ENCODE data around the gene TXNIP. TPM values are rescaled to one million over a fixed set of nuclear protein-coding genes. Genes with fewer than 3 reads are reported as not detected.

TXNIP gene
- total and polyA plus RNA-seq, 7 experiments from 2014 or later, result 498 to 5,430 (median 675) TPM

- H3K9me3 Mint-ChIP-seq, result no peaks in the 10 kb centered on the region
- H3K4me3 Mint-ChIP-seq, result no peak overlapping the region
- Histone ChIP-seq H3K4me3 (ENCODE audit: low read length) (no peak overlapping the region), H3K27ac (ENCODE audit: low read depth, low read length) (no peak overlapping the region), H3K4me1 (ENCODE audit: control insufficient read depth in 2 of 2, insufficient read depth in 2 of 2, low read length in 2 of 2) (no peaks in the 10 kb centered on the region), H3K9me3 (ENCODE audit: control insufficient read depth in 2 of 3, low read length in 3 of 3) (no peaks in the 10 kb centered on the region), H3K36me3 (ENCODE audit: control insufficient read depth in 2 of 3, insufficient read depth in 3 of 3, low read length in 3 of 3) (no peaks in the 10 kb centered on the region), H3K27me3 (ENCODE audit: control insufficient read depth in 2 of 2, insufficient read depth in 2 of 2, low read length in 2 of 2) (no peaks in the 10 kb centered on the region)
- H3K27ac Mint-ChIP-seq, result no peak overlapping the region
- intact Hi-C loops (cut with micrococcal nuclease), result loop anchor here (1.0 to 2.0 kb wide), 5 partner anchors 36 to 168 kb away; partner anchors contain the start of genes NUDT17 (in 2 of the 2) and PEX11B (in 2 of the 2)
- POLR2A ChIA-PET, result interaction anchor here (35.8 kb wide), 1 partner anchor 27 kb away, joined by 1779 read pairs; the partner anchor contains the start of gene TXNIP
- no peak for ATAC-seq
- no peak for DNase-seq
- CTCF ChIA-PET, result interaction anchor here (1.0 to 11.7 kb wide), 4 partner anchors 34 to 168 kb away, joined by 3 to 233 read pairs (median 24); partner anchors contain the start of gene NUDT17
- peaks cover 6 to 39% (median 9%) of the 10 kb centered on the region in 5 donors for H3K27me3 Mint-ChIP-seq
- H3K4me1 Mint-ChIP-seq, result peaks cover 4 to 12% (median 10%) of the 10 kb centered on the region in 7 donors
- H3K36me3 Mint-ChIP-seq, result no peaks in the 10 kb centered on the region
These were observed 17.2 kb upstream of the TXNIP start for GRCh38 chr1:146013559-146013922.

- H3K4me1 Mint-ChIP-seq, result peaks cover 4 to 12% (median 10%) of the 10 kb centered on the region in 7 donors
- no peak overlapping the region for H3K27ac Mint-ChIP-seq
- Histone ChIP-seq H3K27ac (ENCODE audit: low read depth, low read length) (no peak overlapping the region), H3K9me3 (ENCODE audit: control insufficient read depth in 2 of 3, low read length in 3 of 3) (no peaks in the 10 kb centered on the region), H3K36me3 (ENCODE audit: control insufficient read depth in 2 of 3, insufficient read depth in 3 of 3, low read length in 3 of 3) (no peaks in the 10 kb centered on the region), H3K27me3 (ENCODE audit: control insufficient read depth in 2 of 2, insufficient read depth in 2 of 2, low read length in 2 of 2) (no peaks in the 10 kb centered on the region), H3K4me1 (ENCODE audit: control insufficient read depth in 2 of 2, insufficient read depth in 2 of 2, low read length in 2 of 2) (peaks cover 0 to under 1% of the 10 kb centered on the region in 2 donors), H3K4me3 (ENCODE audit: low read length) (no peak overlapping the region)
- peak overlapping the region in 1 of 10 donors; percentile 53 for H3K4me3 Mint-ChIP-seq
- no peaks in the 10 kb centered on the region for H3K36me3 Mint-ChIP-seq
- ChIA-PET POLR2A (interaction anchor here (0.6 to 35.8 kb wide), 4 partner anchors 26 to 167 kb away, joined by 3 to 1779 read pairs (median 8); partner anchors contain the start of genes NUDT17, RBM8A and TXNIP), CTCF (interaction anchor here (0.6 to 11.7 kb wide), 11 partner anchors 15 to 170 kb away, joined by 3 to 233 read pairs (median 5); partner anchors contain the start of genes NUDT17 and RBM8A)
- H3K27me3 Mint-ChIP-seq, result peaks cover 4 to 33% (median 4%) of the 10 kb centered on the region in 5 donors
- DNase-seq, result peak in 7 of 9 donors; percentile 60 to 77 (median 65)
- intact Hi-C loops (cut with micrococcal nuclease), result loop anchor here (1.0 to 2.0 kb wide), 5 partner anchors 36 to 168 kb away; partner anchors contain the start of genes NUDT17 (in 2 of the 2) and PEX11B (in 2 of the 2)
- peak; percentile 73 for ATAC-seq
- no peaks in the 10 kb centered on the region for H3K9me3 Mint-ChIP-seq
These were observed 16.6 kb upstream of the TXNIP start for GRCh38 chr1:146012703-146013558.

- ATAC-seq (no peak), DNase-seq (no peak)
- ChIA-PET POLR2A (interaction anchor here (1.9 to 35.8 kb wide), 2 partner anchors 24 to 46 kb away, joined by 9 to 1779 read pairs; partner anchors contain the start of genes ANKRD34A, POLR3GL and TXNIP), CTCF (interaction anchor here (0.7 to 11.7 kb wide), 6 partner anchors 12 to 165 kb away, joined by 3 to 233 read pairs (median 8); partner anchors contain the start of gene NUDT17)
- Histone ChIP-seq H3K9me3 (ENCODE audit: control insufficient read depth in 2 of 3, low read length in 3 of 3) (no peaks in the 10 kb centered on the region), H3K36me3 (ENCODE audit: control insufficient read depth in 2 of 3, insufficient read depth in 3 of 3, low read length in 3 of 3) (no peaks in the 10 kb centered on the region), H3K27ac (ENCODE audit: low read depth, low read length) (no peak overlapping the region), H3K4me3 (ENCODE audit: low read length) (no peak overlapping the region), H3K4me1 (ENCODE audit: control insufficient read depth in 2 of 2, insufficient read depth in 2 of 2, low read length in 2 of 2) (peaks cover 14 to 17% of the 10 kb centered on the region in 2 donors), H3K27me3 (ENCODE audit: control insufficient read depth in 2 of 2, insufficient read depth in 2 of 2, low read length in 2 of 2) (no peaks in the 10 kb centered on the region)
- H3K4me3 Mint-ChIP-seq, result no peak overlapping the region
- H3K27me3 Mint-ChIP-seq, result peaks cover 0 to 12% (median 0%) of the 10 kb centered on the region in 5 donors
- H3K36me3 Mint-ChIP-seq, result no peaks in the 10 kb centered on the region
- peak overlapping the region in 4 of 9 donors; percentile 9 to 84 (median 34) for H3K27ac Mint-ChIP-seq
- H3K9me3 Mint-ChIP-seq, result no peaks in the 10 kb centered on the region
- H3K4me1 Mint-ChIP-seq, result peaks cover 25 to 38% (median 34%) of the 10 kb centered on the region in 7 donors
- intact Hi-C loops (cut with micrococcal nuclease), result no loop called here
These were observed 13.9 kb upstream of the TXNIP start for GRCh38 chr1:146010126-146010738.

GRCh38 chr1:146007489-146008133 is 11.2 kb upstream of the TXNIP start:
- H3K36me3 ChIP-seq (ENCODE audit: control insufficient read depth in 2 of 3, insufficient read depth in 3 of 3, low read length in 3 of 3), result no peaks in the 10 kb centered on the region
- no peak for ATAC-seq
- no peaks in the 10 kb centered on the region for H3K36me3 Mint-ChIP-seq
- peak overlapping the region in 9 of 10 donors; percentile 73 to 93 (median 83) for H3K4me3 Mint-ChIP-seq
- H3K4me1 ChIP-seq (ENCODE audit: control insufficient read depth in 2 of 2, insufficient read depth in 2 of 2, low read length in 2 of 2), result peaks cover 18 to 36% of the 10 kb centered on the region in 2 donors
- peak in 1 of 9 donors; percentile 31 for DNase-seq
- peaks cover 31 to 56% (median 45%) of the 10 kb centered on the region in 7 donors for H3K4me1 Mint-ChIP-seq
- H3K9me3 Mint-ChIP-seq, result no peaks in the 10 kb centered on the region
- H3K9me3 ChIP-seq (ENCODE audit: control insufficient read depth in 2 of 3, low read length in 3 of 3), result no peaks in the 10 kb centered on the region
- ChIA-PET POLR2A (interaction anchor here (0.6 to 35.8 kb wide), 10 partner anchors 8 to 89 kb away, joined by 3 to 1779 read pairs (median 4); partner anchors contain the start of genes ANKRD34A, LIX1L, PEX11B and POLR3GL), CTCF (interaction anchor here (0.6 to 11.7 kb wide), 14 partner anchors 8 to 122 kb away, joined by 3 to 233 read pairs (median 4); partner anchors contain the start of genes ANKRD34A, ANKRD35, PEX11B and POLR3GL)
- no peaks in the 10 kb centered on the region for H3K27me3 ChIP-seq (ENCODE audit: control insufficient read depth in 2 of 2, insufficient read depth in 2 of 2, low read length in 2 of 2)
- H3K27ac Mint-ChIP-seq, result peak overlapping the region; percentile 86 to 97 (median 93)
- H3K27ac ChIP-seq (ENCODE audit: low read depth, low read length), result peak overlapping the region; percentile 64
- H3K27me3 Mint-ChIP-seq, result no peaks in the 10 kb centered on the region
- intact Hi-C loops (cut with micrococcal nuclease), result loop anchor here (1.0 to 2.0 kb wide), 3 partner anchors 10 to 81 kb away; partner anchors contain the start of gene RBM8A (in 1 of the 2)
- no peak overlapping the region for H3K4me3 ChIP-seq (ENCODE audit: low read length)

GRCh38 chr1:146001709-146002108 is 5.3 kb upstream of the TXNIP start:
- peaks cover 51 to 80% (median 72%) of the 10 kb centered on the region in 7 donors for H3K4me1 Mint-ChIP-seq
- peak overlapping the region in 9 of 10 donors; percentile 26 to 77 (median 64) for H3K4me3 Mint-ChIP-seq
- no peaks in the 10 kb centered on the region for H3K9me3 ChIP-seq (ENCODE audit: control insufficient read depth in 2 of 3, low read length in 3 of 3)
- no peaks in the 10 kb centered on the region for H3K9me3 Mint-ChIP-seq
- no peak for DNase-seq
- no peaks in the 10 kb centered on the region for H3K27me3 ChIP-seq (ENCODE audit: control insufficient read depth in 2 of 2, insufficient read depth in 2 of 2, low read length in 2 of 2)
- H3K36me3 Mint-ChIP-seq, result peaks cover 0 to 2% (median 0%) of the 10 kb centered on the region in 5 donors
- H3K36me3 ChIP-seq (ENCODE audit: control insufficient read depth in 2 of 3, insufficient read depth in 3 of 3, low read length in 3 of 3), result peaks cover 0 to 3% (median 0%) of the 10 kb centered on the region in 3 experiments
- peak overlapping the region; percentile 55 for H3K27ac ChIP-seq (ENCODE audit: low read depth, low read length)
- no peak overlapping the region for H3K4me3 ChIP-seq (ENCODE audit: low read length)
- peaks cover 53 to 72% of the 10 kb centered on the region in 2 donors for H3K4me1 ChIP-seq (ENCODE audit: control insufficient read depth in 2 of 2, insufficient read depth in 2 of 2, low read length in 2 of 2)
- H3K27ac Mint-ChIP-seq, result peak overlapping the region; percentile 20 to 97 (median 95)
- ATAC-seq, result no peak
- intact Hi-C loops (cut with micrococcal nuclease), result no loop called here
- no peaks in the 10 kb centered on the region for H3K27me3 Mint-ChIP-seq
- POLR2A ChIA-PET, result interaction anchor here (0.9 to 35.8 kb wide), 5 partner anchors 15 to 74 kb away, joined by 3 to 1779 read pairs (median 5); partner anchors contain the start of genes ANKRD34A, LIX1L, POLR3GL and RBM8A
- CTCF ChIA-PET, result interaction anchor here (0.9 to 2.9 kb wide), 4 partner anchors 12 to 75 kb away, joined by 3 to 29 read pairs (median 4); partner anchors contain the start of genes ANKRD34A, POLR3GL and RBM8A

Measured in naive thymus-derived CD4-positive, alpha-beta T cell (primary cell).